GM19438 (cell line): ENCODE measurements around the gene STARD3NL.
"Not testable (repeated sequence)": the region's sequence is repeated elsewhere in the genome, so short reads cannot be mapped to it uniquely, and the experiment has no call there.

Experiments used
- ATAC-seq: cut with Tn5 transposase; IDR thresholded peaks from one replicate; pipeline ENCODE4 v1.9.1; 2021; ENCODE audit warnings: low read depth; ENCODE audit not compliant: unreplicated experiment

STARD3NL gene, protein sequence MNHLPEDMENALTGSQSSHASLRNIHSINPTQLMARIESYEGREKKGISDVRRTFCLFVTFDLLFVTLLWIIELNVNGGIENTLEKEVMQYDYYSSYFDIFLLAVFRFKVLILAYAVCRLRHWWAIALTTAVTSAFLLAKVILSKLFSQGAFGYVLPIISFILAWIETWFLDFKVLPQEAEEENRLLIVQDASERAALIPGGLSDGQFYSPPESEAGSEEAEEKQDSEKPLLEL

DNA sequence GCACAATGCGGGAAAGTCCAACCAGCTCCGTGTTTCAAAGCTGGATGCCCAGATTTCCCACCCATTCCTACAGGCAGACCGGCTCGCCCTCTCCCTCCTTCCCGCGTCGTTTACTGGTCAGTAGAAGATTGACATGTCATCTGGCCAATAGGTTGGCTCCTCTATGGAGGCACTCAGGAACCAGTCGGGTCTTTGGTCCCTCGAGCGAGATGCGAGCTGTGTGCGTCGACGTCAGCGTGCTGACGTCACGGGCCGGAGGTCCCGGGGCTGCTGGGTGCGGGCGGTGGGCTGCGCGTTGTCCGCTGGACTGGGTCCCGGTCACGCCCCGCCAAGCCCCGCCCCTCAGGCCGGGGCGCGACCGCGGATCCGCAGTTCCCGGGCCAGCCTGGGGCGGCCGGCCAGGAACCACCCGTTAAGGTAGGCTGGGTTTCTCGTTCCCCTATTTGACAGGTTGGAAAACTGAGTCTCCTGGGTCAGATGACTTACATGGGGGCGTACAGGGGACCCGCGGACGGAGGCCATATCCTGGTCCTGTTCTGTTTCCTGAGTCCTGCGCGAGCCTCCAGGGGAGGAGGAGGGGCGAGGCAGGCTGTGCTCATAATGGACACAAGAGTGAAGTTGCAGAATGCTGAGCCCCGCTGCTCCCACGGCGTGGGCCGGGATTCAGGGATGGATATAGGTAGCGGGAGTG lies at the start of gene STARD3NL:
STARD3NL (plus strand) TSS at position 242 of the 691 bp plus-strand sequence. CDS start 29,260 bp downstream, outside the sequence.
- ATAC-seq: peak; percentile 99

DNA sequence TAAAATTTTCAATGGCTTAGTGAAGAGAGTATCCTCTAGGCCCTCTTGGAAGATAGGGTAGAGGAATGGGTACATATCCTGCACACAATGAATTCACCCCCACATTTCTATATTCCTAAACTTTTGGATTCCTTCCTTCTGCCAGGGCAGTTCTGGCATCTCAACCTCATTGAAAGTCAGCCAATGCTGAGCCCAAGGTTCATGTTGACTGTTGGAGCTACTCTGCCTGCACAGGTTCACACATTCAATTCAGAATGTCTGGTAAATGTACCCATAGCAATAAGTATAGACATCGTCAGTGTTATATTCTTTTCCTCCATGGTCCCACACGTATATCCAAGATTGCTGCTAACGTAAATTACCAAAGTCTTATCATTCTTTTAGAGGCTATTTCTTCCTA lies 48.9 kb upstream of the STARD3NL start:
- ATAC-seq: no peak

DNA sequence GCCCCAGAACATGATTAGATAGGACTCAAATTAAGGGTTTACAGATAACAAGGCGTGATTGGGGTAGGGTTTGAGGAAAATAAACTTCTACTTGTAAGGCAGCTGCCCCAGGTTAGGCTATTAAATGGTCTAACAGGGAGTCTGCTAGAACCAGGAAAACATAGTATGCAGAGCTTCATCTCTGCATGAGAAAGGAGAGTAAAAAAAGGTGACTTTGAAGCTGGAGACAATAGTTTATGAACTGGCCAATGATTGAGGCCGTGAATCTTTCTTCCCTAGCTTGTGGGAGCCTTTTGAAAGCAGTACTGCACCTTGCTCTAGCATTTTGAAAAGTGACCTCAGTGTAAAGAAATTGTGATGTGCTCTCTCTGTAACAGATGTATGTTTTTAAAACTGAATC lies 48.5 kb upstream of the STARD3NL start:
- ATAC-seq: no peak

DNA sequence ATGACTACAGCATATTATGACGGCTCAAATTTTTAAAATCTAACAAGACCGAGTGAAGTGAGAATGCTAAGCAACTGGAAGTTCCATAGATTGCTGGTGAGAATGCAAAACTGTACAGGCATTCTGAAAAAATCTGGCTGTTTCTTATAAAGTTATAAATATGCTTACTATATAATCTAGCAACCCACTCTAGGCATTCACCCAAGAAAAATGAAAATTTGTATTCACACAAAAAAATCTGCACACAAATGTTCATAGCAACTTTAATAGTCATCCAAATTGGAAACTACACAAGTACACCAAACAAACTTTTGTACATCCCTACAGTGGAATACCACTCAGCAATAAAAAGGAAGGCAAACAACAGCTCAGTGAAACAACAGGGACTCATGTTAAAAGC lies 39.9 kb upstream of the STARD3NL start:
- no peak for ATAC-seq

DNA sequence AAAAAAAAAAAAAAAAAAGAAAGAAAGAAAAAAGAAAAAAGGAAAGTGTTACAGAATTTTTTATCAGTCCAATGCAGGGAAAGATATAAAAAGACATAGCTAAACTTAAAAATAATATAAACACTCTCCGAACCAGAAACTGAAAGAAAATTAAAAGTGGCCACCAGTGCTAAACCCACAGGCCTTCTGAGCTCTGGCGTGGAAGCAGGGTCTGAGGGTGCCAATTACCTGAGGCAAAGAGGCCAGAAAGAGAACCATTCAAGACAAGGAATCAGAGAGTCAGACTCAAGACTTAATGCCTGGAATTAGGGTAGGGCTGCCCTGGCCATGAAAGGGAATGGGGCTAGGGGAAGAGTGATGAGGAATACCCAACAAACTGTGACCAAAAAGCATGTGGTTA lies 36.9 kb upstream of the STARD3NL start:
- ATAC-seq: no peak

DNA sequence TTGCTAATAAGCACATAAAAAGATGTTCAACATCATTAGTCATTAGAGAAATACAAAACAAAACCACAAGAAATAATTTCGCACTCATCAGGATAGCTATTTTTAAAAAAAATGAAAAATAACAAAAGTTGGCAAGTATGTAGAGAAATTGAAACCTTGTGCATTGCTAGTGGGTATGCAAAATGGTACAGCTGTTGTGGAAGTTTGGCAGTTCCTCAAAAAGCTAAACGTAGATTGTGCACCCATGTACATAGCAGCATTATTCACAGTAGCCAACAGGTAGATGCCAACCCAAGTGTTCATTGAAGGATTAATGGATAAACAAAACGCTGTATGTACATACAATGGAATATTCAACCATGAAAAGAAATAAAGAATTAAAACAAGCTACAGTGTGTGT lies 35.3 kb upstream of the STARD3NL start:
- ATAC-seq: no peak

DNA sequence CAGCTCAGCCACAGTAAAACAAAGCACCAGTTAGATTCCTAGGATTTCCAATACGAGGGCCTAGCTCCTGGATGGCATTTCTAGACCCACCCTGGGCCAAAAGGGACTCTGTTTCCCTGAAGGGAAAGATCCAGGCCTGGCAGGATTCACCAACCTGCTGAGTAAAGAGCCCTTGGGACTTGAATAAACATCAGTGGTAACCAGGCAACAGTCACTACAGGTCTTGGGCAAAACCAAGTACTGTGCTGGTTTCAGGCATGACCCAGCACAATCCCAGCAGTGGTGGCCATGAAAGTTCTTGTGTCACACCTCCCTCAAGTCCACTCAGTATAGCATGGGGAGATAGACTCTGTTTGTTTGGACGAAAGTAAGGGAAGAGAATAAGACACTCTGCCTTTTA lies 31.0 kb upstream of the STARD3NL start:
- no peak for ATAC-seq

DNA sequence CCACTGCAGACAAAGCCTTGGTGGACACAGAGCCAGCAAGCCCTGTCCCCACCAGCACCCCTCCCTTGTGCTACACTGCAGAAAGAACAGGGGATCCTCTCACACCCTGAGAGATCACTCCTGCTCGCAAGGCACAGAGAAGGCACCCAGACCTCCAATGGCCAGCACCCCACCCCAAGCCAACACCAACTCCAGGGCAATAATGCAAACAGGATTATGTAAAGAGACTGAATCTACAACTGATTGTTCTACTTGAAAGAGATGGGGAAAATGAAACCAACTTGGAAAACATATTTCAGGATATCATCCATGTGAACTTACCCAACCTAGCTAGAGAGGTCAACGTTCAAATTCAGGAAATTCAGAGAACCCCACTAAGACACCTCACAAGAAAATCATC lies 26.5 kb upstream of the STARD3NL start:
- ATAC-seq: no peak

DNA sequence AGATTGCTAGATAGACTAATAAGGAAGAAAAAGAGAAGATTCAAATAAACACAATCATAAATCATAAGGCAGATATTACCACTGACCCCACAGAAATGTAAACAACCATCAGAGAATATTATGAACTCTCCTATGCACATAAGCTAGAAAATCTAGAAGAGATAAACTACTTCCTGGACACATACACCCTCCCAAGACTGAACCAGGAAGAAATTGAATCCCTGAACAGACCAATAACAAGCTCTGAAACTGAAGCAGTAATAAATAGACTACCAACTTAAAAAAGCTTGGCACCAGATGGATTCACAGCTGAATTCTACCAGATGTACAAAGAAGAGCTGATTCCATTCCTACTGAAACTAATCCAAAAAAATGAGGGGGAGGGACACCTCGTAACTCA lies 24.5 kb upstream of the STARD3NL start:
- ATAC-seq: no peak

DNA sequence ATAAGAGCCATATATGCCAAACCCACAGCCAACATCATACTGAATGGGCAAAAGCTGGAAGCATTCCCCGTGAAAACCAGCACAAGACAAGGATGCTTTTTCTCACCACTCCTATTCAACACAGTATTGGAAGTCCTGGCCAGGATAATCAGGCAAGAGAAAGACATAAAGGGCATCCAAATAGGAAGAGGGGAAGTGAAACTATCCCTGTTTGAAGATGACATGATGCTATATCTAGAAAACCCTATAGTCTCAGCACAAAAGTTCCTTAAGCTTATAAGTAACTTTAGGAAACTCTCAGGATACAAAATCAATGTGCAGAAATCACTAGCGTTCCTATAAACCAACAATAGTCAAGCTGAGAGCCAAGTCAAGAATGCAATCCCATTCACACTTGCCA lies 23.8 kb upstream of the STARD3NL start:
- no peak for ATAC-seq

DNA sequence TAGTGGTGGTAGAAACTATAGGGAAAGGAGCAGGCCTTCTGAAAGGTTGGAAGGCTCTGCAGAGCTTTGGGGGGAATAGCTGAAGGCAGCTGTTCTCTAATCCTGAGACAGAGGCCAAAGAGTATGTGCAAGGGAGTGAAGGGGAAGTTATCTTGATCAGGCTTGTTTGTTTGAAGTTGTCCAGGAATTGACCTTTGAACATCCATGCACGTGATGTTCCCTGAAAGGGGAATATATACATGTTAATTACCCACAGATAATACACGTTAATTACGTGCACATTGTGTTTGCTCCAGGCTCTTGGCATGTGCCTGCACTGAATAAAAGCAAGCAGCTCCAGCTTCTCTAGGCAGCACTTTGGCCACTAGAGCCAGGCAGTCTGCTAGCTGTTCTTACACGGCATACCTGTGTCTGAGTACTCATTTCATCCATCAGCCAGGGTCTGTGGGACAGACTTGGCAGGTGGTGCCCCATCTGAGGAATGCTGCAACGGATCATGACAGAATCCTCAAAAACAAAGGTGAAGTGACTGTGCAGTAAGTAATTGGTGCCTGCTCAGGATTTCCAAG lies 18.0 kb upstream of the STARD3NL start:
- no peak for ATAC-seq

DNA sequence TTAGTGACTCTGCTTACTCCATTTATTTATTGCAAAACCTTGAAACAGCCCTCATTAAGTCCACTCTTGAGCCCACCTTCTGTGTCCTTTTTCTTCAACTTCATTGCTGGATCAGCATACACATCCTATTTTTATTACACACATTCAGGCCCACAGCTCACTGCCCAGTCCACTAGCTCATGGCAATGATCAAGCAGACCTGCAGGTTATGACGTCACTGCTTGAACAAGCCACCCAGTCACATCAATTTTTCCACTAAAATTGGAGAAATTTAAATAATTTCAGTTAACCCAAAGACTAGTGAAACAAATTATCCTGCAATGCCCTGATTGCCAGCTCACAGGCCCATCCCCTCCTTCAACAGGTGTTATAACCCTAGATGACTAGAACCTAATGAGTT lies 16.0 kb upstream of the STARD3NL start:
- no peak for ATAC-seq

DNA sequence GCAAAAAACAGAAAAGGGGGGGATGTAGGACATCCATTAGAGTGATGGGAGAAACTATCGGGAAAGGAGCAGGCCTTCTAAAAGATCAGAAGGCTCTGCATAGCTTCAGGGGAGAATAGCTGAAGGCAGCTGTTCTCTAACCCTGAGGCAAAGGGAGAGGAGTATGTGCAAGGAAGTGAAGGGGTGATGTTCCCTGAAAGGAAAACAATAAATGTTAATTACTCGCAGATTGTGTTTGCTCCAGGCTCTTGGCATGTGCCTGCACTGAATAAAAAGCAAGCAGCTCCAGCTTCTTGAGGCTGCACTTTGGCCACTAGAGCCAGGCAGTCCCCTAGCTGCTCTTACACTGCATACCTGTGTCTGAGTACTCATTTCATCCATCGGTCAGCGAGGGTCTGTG lies 14.4 kb upstream of the STARD3NL start:
- ATAC-seq: no peak

DNA sequence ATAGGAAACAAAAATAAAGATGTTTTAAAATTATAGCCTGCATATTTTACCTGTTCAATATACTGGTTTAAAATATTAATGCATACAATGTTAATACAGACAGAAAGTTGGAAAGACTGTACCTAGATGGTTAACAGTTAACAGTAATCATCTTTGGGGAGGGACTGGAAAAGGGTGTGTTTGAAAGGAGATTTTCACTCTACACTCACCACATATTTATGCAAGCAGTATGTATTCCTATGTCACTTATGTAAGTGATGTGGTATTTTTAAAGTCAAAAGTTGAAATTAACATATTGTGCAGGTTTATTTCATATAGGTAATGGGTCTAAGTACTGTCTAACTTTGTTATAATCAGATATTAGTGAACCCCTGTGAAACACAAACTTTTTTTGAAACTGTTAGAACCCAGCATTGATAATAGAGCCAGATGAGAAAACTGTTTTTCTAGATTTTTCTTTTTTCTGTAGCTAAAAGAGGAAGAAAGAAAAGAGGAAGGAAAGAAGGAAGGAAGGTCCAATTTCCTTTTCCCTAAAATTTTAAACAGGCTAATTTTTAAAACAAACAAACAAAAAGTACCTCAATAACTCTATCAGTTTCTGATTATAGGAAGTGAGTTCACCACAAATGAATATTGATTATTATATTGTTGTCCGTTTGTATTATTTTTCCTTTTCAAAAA lies 9.0 kb upstream of the STARD3NL start:
- ATAC-seq: no peak

DNA sequence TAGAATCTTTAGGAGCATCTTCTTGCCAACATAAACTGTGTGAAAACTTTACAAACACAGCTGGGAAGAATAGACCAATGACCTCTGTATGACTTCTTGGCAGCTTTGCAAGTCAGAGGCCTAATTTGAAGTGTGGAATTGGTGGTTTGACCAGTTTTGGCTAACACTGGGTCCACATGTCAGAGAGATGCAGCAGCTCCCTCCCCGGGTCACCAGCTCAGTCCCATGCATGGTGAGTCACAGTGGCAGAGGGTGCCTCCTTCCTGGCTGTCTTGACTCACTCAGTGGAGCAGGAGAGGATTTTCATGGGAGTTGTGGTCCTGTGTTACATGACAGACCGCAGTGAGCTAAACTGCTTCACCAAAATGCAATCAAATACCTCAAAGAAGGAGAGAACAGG lies 8.2 kb upstream of the STARD3NL start:
- no peak for ATAC-seq

DNA sequence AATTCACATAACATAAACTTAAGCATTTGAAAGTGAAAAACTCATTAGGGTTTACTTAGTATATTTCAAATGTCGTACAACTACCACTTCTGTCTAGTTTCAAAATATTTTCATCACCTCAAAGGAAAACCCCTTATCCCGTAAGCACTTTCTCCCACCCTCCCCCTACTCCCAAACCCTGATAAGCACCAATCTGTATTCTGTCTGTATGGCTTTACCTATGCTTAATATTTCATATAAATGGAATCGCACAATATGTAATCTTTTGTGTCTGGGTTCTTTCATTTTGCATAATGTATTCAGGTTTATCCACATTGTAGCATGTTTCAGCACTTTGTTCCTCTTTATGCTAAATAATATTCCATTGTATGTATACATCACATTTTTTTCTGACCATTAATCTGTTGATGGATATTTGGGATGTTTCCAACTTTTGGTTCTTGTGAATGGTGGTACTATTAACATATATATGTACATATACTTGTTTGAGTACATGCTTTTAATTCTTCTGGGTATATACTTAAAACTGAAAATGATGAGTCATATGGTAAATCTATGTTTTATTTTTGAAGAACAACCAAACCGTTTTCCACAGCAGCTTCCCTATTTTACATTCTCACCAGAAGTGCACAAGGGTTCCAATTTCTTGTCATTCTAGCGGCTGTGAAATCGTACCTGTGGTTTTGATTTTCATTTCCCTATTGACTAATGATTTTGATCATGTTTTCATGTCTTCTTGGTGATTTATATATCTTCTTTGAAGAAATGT lies 6.2 kb upstream of the STARD3NL start:
- ATAC-seq: no peak

DNA sequence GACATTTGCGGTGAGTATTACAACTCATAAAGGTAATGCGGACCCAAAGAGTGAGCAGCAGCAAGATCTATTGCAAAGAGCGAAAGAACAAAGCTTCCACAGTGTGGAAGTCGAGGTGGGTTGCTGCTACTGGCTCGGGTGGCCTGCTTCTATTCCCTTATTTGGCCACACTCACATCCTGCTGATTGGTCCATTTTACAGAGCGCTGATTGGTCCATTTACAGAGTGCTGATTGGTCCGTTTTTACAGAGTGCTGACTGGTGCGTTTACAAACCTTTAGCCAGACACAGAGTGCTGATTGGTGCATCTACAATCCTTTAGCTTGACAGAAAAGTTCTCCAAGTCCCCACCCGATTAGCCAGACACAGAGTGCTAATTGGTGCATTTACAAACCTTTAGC lies 2.5 kb upstream of the STARD3NL start:
- not testable (repeated sequence) for ATAC-seq

DNA sequence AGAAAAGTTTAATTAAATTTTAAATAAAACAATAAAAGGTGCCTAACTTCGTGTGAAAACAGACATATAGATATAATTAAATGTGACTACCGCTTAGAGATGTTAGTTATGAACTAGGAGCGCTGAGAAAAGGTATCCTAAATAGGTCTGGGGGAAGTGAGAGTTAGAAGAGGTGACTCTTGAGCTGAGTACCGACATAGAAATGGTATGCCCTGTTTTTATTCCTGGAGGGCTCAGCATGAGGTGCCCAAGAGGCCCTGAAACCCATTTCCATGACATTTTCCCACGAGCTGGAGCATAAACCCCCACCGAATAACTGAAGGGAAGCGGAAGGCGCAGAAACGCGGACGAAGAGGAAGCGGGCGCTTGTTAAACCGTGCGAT lies 433 bp upstream of the STARD3NL start:
- ATAC-seq: peak; percentile 7

DNA sequence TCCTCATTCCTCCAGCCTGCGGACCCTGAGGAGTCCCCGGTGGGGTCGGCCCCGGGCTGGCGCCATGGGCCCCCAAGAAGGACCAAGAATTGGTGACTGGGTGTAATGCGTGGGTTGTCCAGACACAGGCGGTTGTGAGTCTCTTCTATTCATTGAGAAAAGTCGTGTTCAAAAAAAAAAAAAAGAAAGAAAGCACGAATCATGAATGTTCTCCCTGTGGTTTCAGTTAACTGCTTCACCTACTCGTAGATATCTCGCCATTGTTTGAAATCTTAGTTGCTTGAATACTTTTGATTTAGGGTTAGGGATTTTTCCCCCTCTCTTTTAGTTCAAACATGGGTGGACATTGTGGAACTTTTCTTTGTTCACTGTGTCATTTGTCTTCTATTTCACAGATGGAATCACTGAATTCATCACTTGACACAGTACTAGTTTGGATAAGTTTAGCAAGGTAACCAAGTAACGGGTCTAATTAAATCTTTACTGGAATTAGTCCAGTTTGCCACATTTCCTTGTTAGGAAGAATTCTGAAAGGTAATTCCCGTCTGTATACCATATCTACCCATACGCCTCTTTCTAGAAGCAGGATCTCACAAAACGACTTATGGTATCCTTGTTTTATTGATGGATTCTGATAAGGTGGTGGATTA lies 775 bp downstream of the STARD3NL start:
- peak; percentile 25 for ATAC-seq

DNA sequence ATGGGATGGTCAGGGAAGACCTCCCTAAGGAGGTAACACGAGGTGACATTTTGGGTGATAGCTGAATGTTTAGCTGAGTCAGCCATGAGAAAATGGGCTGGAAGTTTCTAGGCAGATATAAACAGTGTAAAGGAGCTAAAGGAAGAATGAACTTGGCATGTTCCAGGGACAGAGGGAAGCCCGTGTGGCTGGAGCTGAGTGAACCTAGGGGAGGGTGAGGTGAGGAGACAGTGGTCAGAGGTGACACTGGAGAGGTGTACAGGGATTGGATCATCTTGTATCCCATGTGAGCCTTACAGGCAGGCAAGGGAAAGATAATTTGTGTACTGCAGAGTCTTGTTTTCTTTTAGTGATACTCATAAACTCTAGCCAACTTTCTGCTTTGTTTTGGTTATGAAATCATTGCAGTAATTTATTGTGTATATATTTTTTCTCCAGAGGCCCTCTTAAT lies 1.8 kb downstream of the STARD3NL start:
- ATAC-seq: no peak
